ENCODE data around the gene OR7G1.
"Not testable (repeated sequence)": the region's sequence is repeated elsewhere in the genome, so short reads cannot be mapped to it uniquely, and the experiment has no call there.

The OR7G1 gene

GRCh38 chr19:9076901-9077300 lies 38.7 kb downstream of the OR7G1 start:
- DNase-seq, result no peak

DNA sequence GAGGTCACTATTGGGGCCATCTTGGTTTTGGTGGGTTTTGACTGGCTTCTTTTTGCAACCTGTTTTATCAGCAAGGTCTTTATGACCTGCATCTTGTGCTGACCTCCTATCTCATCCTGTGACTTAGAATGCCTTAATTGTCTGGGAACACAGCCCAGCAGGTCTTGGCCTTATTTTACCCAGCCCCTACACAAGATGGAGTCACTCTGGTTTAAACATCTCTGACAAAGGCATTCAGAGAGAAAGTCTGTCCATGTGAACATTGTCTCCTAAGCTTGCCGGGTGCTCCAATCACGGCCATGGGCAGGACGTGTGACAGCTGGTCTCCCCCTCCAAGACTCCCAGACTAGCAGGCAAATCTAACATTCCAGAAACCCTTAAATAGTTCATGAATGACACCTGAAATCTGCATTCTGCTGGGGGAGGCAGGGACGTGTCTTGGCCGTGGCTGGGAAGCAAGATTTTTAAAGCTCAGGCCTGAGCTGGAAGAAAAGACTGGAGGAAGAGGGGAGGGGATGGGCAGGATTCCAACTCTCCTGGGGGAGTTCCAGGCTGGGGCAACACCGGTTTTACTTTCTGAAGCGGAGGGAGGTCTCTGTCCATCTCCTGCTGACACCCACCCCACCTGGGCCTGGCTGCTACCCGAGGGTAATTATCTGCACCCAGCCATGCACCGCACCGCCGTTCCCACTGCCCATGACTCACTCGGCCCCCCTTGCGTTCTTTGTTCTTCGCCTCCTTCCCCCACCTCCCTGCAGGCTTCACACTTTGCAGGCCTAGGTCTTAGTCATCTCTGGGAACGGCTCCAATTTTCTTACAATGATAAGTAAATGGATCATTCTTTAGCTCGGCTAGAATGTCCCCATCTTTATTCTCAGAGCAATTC lies 40.3 kb downstream of the OR7G1 start:
- DNase-seq, result peak; percentile 3

- DNase-seq, result no peak
Measured at GRCh38 chr19:9073806-9074205, 41.8 kb downstream of the OR7G1 start.

GRCh38 chr19:9071720-9072119 lies 43.8 kb downstream of the OR7G1 start:
- not testable (repeated sequence) for DNase-seq

- no peak for DNase-seq
Measured at GRCh38 chr19:9070066-9070465, 45.5 kb downstream of the OR7G1 start.

GRCh38 chr19:9065457-9066014 lies 50.0 kb downstream of the OR7G1 start:
- no peak for DNase-seq
